ENCODE measurements around the gene LRFN5.
A peak's percentile ranks its signal among the peaks of the same experiment; 100 is the strongest.
"Not testable (repeated sequence)": the region's sequence is repeated elsewhere in the genome, so short reads cannot be mapped to it uniquely, and the experiment has no call there.

The LRFN5 gene

GRCh38 chr14:41606532-41607303, at the start of gene LRFN5:
Gene LRFN5 (plus strand): TSS chr14:41606876.
- peak; percentile 62 for DNase-seq (ENCODE audit: low read depth)
- H3K4me1 ChIP-seq (ENCODE audit: control insufficient read depth, insufficient read depth, low read length): peaks cover 40% of the 10 kb centered on the region

GRCh38 chr14:41558490-41558889, 48.2 kb upstream of the LRFN5 start:
- Histone ChIP-seq H3K36me3 (ENCODE audit: control insufficient read depth, insufficient read depth, low read length, severe bottlenecking) (no peaks in the 10 kb centered on the region), H3K9me3 (ENCODE audit: control insufficient read depth, low read length) (no peaks in the 10 kb centered on the region), H3K27me3 (replicated peaks; ENCODE audit: control insufficient read depth, insufficient read depth, low read length) (no peaks in the 10 kb centered on the region), H3K4me3 (ENCODE audit: low read length) (no peak overlapping the region), H3K4me1 (ENCODE audit: control insufficient read depth, insufficient read depth, low read length) (no peaks in the 10 kb centered on the region), H3K9ac (ENCODE audit: low read length) (no peak overlapping the region)
- no peak for DNase-seq (ENCODE audit: low read depth)

More at GRCh38 chr14:41606532-41607303, at the start of gene LRFN5:
- H3K27me3 ChIP-seq (replicated peaks; ENCODE audit: control insufficient read depth, insufficient read depth, low read length): no peaks in the 10 kb centered on the region
- H3K36me3 ChIP-seq (ENCODE audit: control insufficient read depth, insufficient read depth, low read length, severe bottlenecking): no peaks in the 10 kb centered on the region
- H3K9ac ChIP-seq (ENCODE audit: low read length): peak within 1 kb of the TSS; percentile 72
- H3K4me3 ChIP-seq (ENCODE audit: low read length): peak within 1 kb of the TSS; percentile 85
- no peaks in the 10 kb centered on the region for H3K9me3 ChIP-seq (ENCODE audit: control insufficient read depth, low read length)

- H3K9me3 ChIP-seq (ENCODE audit: control insufficient read depth, low read length); H3K27me3 ChIP-seq (replicated peaks; ENCODE audit: control insufficient read depth, insufficient read depth, low read length); H3K36me3 ChIP-seq (ENCODE audit: control insufficient read depth, insufficient read depth, low read length, severe bottlenecking); H3K9ac ChIP-seq (ENCODE audit: low read length); H3K4me3 ChIP-seq (ENCODE audit: low read length); H3K4me1 ChIP-seq (ENCODE audit: control insufficient read depth, insufficient read depth, low read length); DNase-seq (ENCODE audit: low read depth): not testable (repeated sequence)
These were observed 39.8 kb upstream of the LRFN5 start for GRCh38 chr14:41566864-41567263.

- Histone ChIP-seq H3K36me3 (ENCODE audit: control insufficient read depth, insufficient read depth, low read length, severe bottlenecking) (no peaks in the 10 kb centered on the region), H3K9me3 (ENCODE audit: control insufficient read depth, low read length) (peaks cover 6% of the 10 kb centered on the region), H3K4me3 (ENCODE audit: low read length) (no peak overlapping the region), H3K27me3 (replicated peaks; ENCODE audit: control insufficient read depth, insufficient read depth, low read length) (no peaks in the 10 kb centered on the region), H3K9ac (ENCODE audit: low read length) (no peak overlapping the region), H3K4me1 (ENCODE audit: control insufficient read depth, insufficient read depth, low read length) (no peaks in the 10 kb centered on the region)
- DNase-seq (ENCODE audit: low read depth): no peak
These were observed 37.7 kb upstream of the LRFN5 start for GRCh38 chr14:41568979-41569378.

- Histone ChIP-seq H3K4me1 (ENCODE audit: control insufficient read depth, insufficient read depth, low read length) (no peaks in the 10 kb centered on the region), H3K9me3 (ENCODE audit: control insufficient read depth, low read length) (peaks cover 6% of the 10 kb centered on the region), H3K27me3 (replicated peaks; ENCODE audit: control insufficient read depth, insufficient read depth, low read length) (no peaks in the 10 kb centered on the region), H3K9ac (ENCODE audit: low read length) (no peak overlapping the region), H3K36me3 (ENCODE audit: control insufficient read depth, insufficient read depth, low read length, severe bottlenecking) (no peaks in the 10 kb centered on the region), H3K4me3 (ENCODE audit: low read length) (no peak overlapping the region)
- DNase-seq (ENCODE audit: low read depth): no peak
These were observed 36.1 kb upstream of the LRFN5 start for GRCh38 chr14:41570415-41571155.

GRCh38 chr14:41586237-41586636, 20.4 kb upstream of the LRFN5 start:
- no peaks in the 10 kb centered on the region for H3K36me3 ChIP-seq (ENCODE audit: control insufficient read depth, insufficient read depth, low read length, severe bottlenecking)
- H3K9me3 ChIP-seq (ENCODE audit: control insufficient read depth, low read length): no peaks in the 10 kb centered on the region
- H3K4me1 ChIP-seq (ENCODE audit: control insufficient read depth, insufficient read depth, low read length): no peaks in the 10 kb centered on the region
- no peaks in the 10 kb centered on the region for H3K27me3 ChIP-seq (replicated peaks; ENCODE audit: control insufficient read depth, insufficient read depth, low read length)
- no peak for DNase-seq (ENCODE audit: low read depth)
- H3K4me3 ChIP-seq (ENCODE audit: low read length): no peak overlapping the region
- H3K9ac ChIP-seq (ENCODE audit: low read length): no peak overlapping the region

- Histone ChIP-seq H3K36me3 (ENCODE audit: control insufficient read depth, insufficient read depth, low read length, severe bottlenecking) (no peaks in the 10 kb centered on the region), H3K27me3 (replicated peaks; ENCODE audit: control insufficient read depth, insufficient read depth, low read length) (no peaks in the 10 kb centered on the region), H3K4me3 (ENCODE audit: low read length) (no peak overlapping the region), H3K9ac (ENCODE audit: low read length) (no peak overlapping the region), H3K4me1 (ENCODE audit: control insufficient read depth, insufficient read depth, low read length) (peaks cover 11% of the 10 kb centered on the region), H3K9me3 (ENCODE audit: control insufficient read depth, low read length) (no peaks in the 10 kb centered on the region)
- DNase-seq (ENCODE audit: low read depth): no peak
These were observed 9.0 kb upstream of the LRFN5 start for GRCh38 chr14:41597647-41598046.

- not testable (repeated sequence) for H3K9me3 ChIP-seq (ENCODE audit: control insufficient read depth, low read length); H3K27me3 ChIP-seq (replicated peaks; ENCODE audit: control insufficient read depth, insufficient read depth, low read length); H3K36me3 ChIP-seq (ENCODE audit: control insufficient read depth, insufficient read depth, low read length, severe bottlenecking); DNase-seq (ENCODE audit: low read depth)
- H3K4me1 ChIP-seq (ENCODE audit: control insufficient read depth, insufficient read depth, low read length): peaks cover 24% of the 10 kb centered on the region
- peak overlapping the region; percentile 14 for H3K9ac ChIP-seq (ENCODE audit: low read length)
- peak overlapping the region; percentile 48 for H3K4me3 ChIP-seq (ENCODE audit: low read length)
These were observed 6.8 kb upstream of the LRFN5 start for GRCh38 chr14:41599805-41600385.

GRCh38 chr14:41604721-41605531, 1.8 kb upstream of the LRFN5 start:
- Histone ChIP-seq H3K36me3 (ENCODE audit: control insufficient read depth, insufficient read depth, low read length, severe bottlenecking) (no peaks in the 10 kb centered on the region), H3K27me3 (replicated peaks; ENCODE audit: control insufficient read depth, insufficient read depth, low read length) (no peaks in the 10 kb centered on the region), H3K4me1 (ENCODE audit: control insufficient read depth, insufficient read depth, low read length) (peaks cover 46% of the 10 kb centered on the region), H3K9ac (ENCODE audit: low read length) (peak overlapping the region; percentile 72), H3K9me3 (ENCODE audit: control insufficient read depth, low read length) (no peaks in the 10 kb centered on the region), H3K4me3 (ENCODE audit: low read length) (peak overlapping the region; percentile 85)
- DNase-seq (ENCODE audit: low read depth): peak; percentile 70

GRCh38 chr14:41605550-41606281, 960 bp upstream of the LRFN5 start:
- Histone ChIP-seq H3K4me1 (ENCODE audit: control insufficient read depth, insufficient read depth, low read length) (peaks cover 41% of the 10 kb centered on the region), H3K27me3 (replicated peaks; ENCODE audit: control insufficient read depth, insufficient read depth, low read length) (no peaks in the 10 kb centered on the region), H3K9me3 (ENCODE audit: control insufficient read depth, low read length) (no peaks in the 10 kb centered on the region), H3K4me3 (ENCODE audit: low read length) (peak overlapping the region; percentile 85), H3K9ac (ENCODE audit: low read length) (peak overlapping the region; percentile 72), H3K36me3 (ENCODE audit: control insufficient read depth, insufficient read depth, low read length, severe bottlenecking) (no peaks in the 10 kb centered on the region)
- peak; percentile 44 for DNase-seq (ENCODE audit: low read depth)
